HEK293 (cell line): Measurements from ENCODE around the gene TGIF1.
A peak's percentile ranks its signal among the peaks of the same experiment; 100 is the strongest.

Source experiments
- CTCF ChIA-PET: fragments of 350-600 bp; formaldehyde crosslinking; extraction: SDS; loops from one replicate; lab custom pipeline; 2021; ENCODE audit warnings: antibody characterized with exemption; lab: Yijun Ruan, JAX
- POLR2A ChIA-PET: fragments of 300-600 bp; formaldehyde crosslinking; extraction: SDS; loops from one replicate; lab custom pipeline; 2020; ENCODE audit warnings: antibody characterized with exemption, inconsistent platforms; lab: Yijun Ruan, JAX
- H3K27ac ChIP-seq: fragments of 200-500 bp; sonication (Bioruptor generic); 2 replicates; pipeline ENCODE4 v1.5.1; 2014; ENCODE audit warnings: low read depth, low read length, control low read depth, inconsistent platforms; ENCODE audit errors: extremely low read depth
- H3K36me3 ChIP-seq, 2 experiments: fragments of 200-500 bp in 1 of 2; sonication (Bioruptor generic) in 1 of 2; 1 replicate in 1 of 2; 2 replicates in 1 of 2; pipeline ENCODE4 v1.5.1; 2014 to 2017; ENCODE audit warnings: inconsistent platforms in 2 of 2, low read length in 2 of 2; ENCODE audit not compliant: control insufficient read depth in 2 of 2, insufficient read depth in 1 of 2
- H3K4me1 ChIP-seq: fragments of 200-500 bp; sonication (Bioruptor generic); 2 replicates; pipeline ENCODE4 v1.5.1; 2014; ENCODE audit warnings: mild to moderate bottlenecking, low read length, inconsistent platforms; ENCODE audit not compliant: control insufficient read depth, insufficient read depth
- H3K4me3 ChIP-seq: 2 replicates; pipeline ENCODE4 v1.5.1; 2011; ENCODE audit warnings: low read depth, mild to moderate bottlenecking, control low read depth, low read length, moderate library complexity
- H3K9me3 ChIP-seq: fragments of 200-500 bp; sonication (Bioruptor generic); 2 replicates; pipeline ENCODE4 v1.5.1; 2014; ENCODE audit warnings: low read depth, low read length, inconsistent platforms; ENCODE audit not compliant: control insufficient read depth, insufficient read depth
- EGR2 ChIP-seq: fragments of 450-650 bp; formaldehyde crosslinking; IDR thresholded peaks from 2 replicates; pipeline ENCODE4 v1.5.1; 2016; ENCODE audit warnings: low read depth, missing biosample characterization, missing genetic modification characterization
- KLF10 ChIP-seq: fragments of 450-650 bp; IDR thresholded peaks from 2 replicates; pipeline ENCODE4 v1.5.1; 2018; ENCODE audit warnings: missing biosample characterization, mild to moderate bottlenecking, missing genetic modification characterization
- KLF16 ChIP-seq: fragments of 450-650 bp; formaldehyde crosslinking; IDR thresholded peaks from 2 replicates; pipeline ENCODE4 v1.5.1; 2017; ENCODE audit warnings: missing biosample characterization, missing genetic modification characterization
- KLF7 ChIP-seq: fragments of 450-650 bp; formaldehyde crosslinking; IDR thresholded peaks from 2 replicates; pipeline ENCODE4 v1.5.1; 2016; ENCODE audit warnings: missing biosample characterization, missing genetic modification characterization, borderline replicate concordance
- KLF8 ChIP-seq: fragments of 450-650 bp; formaldehyde crosslinking; IDR thresholded peaks from 2 replicates; pipeline ENCODE4 v1.5.1; 2016; ENCODE audit warnings: missing biosample characterization, missing genetic modification characterization
- SETDB1 ChIP-seq: IDR thresholded peaks from one replicate; pipeline ENCODE4 v1.6.1; 2017; ENCODE audit warnings: mild to moderate bottlenecking, low read length, moderate library complexity, mixed read lengths; ENCODE audit not compliant: insufficient read length
- SP7 ChIP-seq: fragments of 450-650 bp; formaldehyde crosslinking; IDR thresholded peaks from 2 replicates; pipeline ENCODE4 v1.5.1; 2016; ENCODE audit warnings: missing biosample characterization, missing genetic modification characterization
- ZBTB7A ChIP-seq: fragments of 450-650 bp; formaldehyde crosslinking; IDR thresholded peaks from 2 replicates; pipeline ENCODE4 v1.5.1; 2016; ENCODE audit warnings: low read depth, missing biosample characterization, missing genetic modification characterization
- ZFP41 ChIP-seq: fragments of 450-650 bp; formaldehyde crosslinking; IDR thresholded peaks from 2 replicates; pipeline ENCODE4 v1.5.1; 2016; ENCODE audit warnings: missing biosample characterization, missing genetic modification characterization, borderline replicate concordance
- ZNF184 ChIP-seq: fragments of 450-650 bp; IDR thresholded peaks from 2 replicates; pipeline ENCODE4 v1.5.1; 2018; ENCODE audit warnings: missing biosample characterization, mild to moderate bottlenecking, missing genetic modification characterization
- ZNF335 ChIP-seq: fragments of 450-650 bp; formaldehyde crosslinking; conservative IDR thresholded peaks from 2 replicates; pipeline ENCODE4 v1.5.1; 2016; ENCODE audit warnings: missing biosample characterization, missing genetic modification characterization
- ZNF626 ChIP-seq: fragments of 450-650 bp; sonication (Bioruptor Pico); formaldehyde crosslinking; IDR thresholded peaks from 2 replicates; pipeline ENCODE4 v1.5.1; 2018; ENCODE audit warnings: missing biosample characterization, missing genetic modification characterization, inconsistent platforms
- ZNF664 ChIP-seq: fragments of 450-650 bp; formaldehyde crosslinking; IDR thresholded peaks from 2 replicates; pipeline ENCODE4 v1.5.1; 2016; ENCODE audit warnings: missing biosample characterization, missing genetic modification characterization
- ZNF677 ChIP-seq: fragments of 450-650 bp; IDR thresholded peaks from 2 replicates; pipeline ENCODE4 v1.5.0; 2018; ENCODE audit warnings: missing biosample characterization, mild to moderate bottlenecking, missing genetic modification characterization, moderate library complexity
- ZSCAN23 ChIP-seq: fragments of 450-650 bp; formaldehyde crosslinking; IDR thresholded peaks from 2 replicates; pipeline ENCODE4 v1.5.1; 2016; ENCODE audit warnings: missing biosample characterization, missing genetic modification characterization
- TF ChIP-seq, protein P1 (sequence below): fragments of 450-650 bp; formaldehyde crosslinking; IDR thresholded peaks from 2 replicates; pipeline ENCODE4 v1.5.1; 2016; ENCODE audit warnings: missing biosample characterization, missing genetic modification characterization
- TF ChIP-seq, protein P2 (sequence below): fragments of 450-650 bp; formaldehyde crosslinking; conservative IDR thresholded peaks from 2 replicates; pipeline ENCODE4 v1.5.1; 2016; ENCODE audit warnings: low read depth, missing biosample characterization, missing genetic modification characterization
- TF ChIP-seq, protein P3 (sequence below): fragments of 450-650 bp; formaldehyde crosslinking; IDR thresholded peaks from 2 replicates; pipeline ENCODE4 v1.5.1; 2017; ENCODE audit warnings: missing biosample characterization, missing genetic modification characterization
- TF ChIP-seq, protein P4 (sequence below): fragments of 450-650 bp; formaldehyde crosslinking; IDR thresholded peaks from 2 replicates; pipeline ENCODE4 v1.5.1; 2016; ENCODE audit warnings: missing biosample characterization, missing genetic modification characterization
- TF ChIP-seq, protein P5 (sequence below): fragments of 450-650 bp; formaldehyde crosslinking; IDR thresholded peaks from 2 replicates; pipeline ENCODE4 v1.5.1; 2016; ENCODE audit warnings: missing biosample characterization, missing genetic modification characterization
- TF ChIP-seq, protein P6 (sequence below): fragments of 450-650 bp; formaldehyde crosslinking; IDR thresholded peaks from 2 replicates; pipeline ENCODE4 v1.5.1; 2017; ENCODE audit warnings: missing biosample characterization, missing genetic modification characterization

TGIF1 gene

DNA sequence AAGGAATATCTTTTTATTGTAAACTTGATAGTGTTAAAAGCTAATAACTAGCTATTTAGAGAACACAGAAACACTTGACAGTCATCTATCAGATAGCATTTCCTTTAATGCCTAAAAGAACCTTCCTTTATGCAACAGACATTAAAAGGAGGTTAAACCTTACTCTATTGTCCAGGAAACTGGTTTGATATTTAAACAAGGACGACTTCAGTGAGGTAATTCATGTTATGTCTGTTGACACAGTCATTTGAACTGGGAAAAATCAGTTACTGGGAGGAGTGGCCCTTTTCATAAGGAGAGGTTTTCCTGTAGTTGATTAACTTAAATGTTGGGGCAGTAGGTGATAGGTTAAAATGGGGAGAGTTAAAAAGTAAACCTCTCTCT lies 6.7 kb downstream of the TGIF1 start:
- CTCF ChIA-PET: interaction anchor here (0.6 to 1.0 kb wide), 3 partner anchors 122 to 131 kb away, joined by 3 read pairs; no protein-coding TSS in a partner anchor

DNA sequence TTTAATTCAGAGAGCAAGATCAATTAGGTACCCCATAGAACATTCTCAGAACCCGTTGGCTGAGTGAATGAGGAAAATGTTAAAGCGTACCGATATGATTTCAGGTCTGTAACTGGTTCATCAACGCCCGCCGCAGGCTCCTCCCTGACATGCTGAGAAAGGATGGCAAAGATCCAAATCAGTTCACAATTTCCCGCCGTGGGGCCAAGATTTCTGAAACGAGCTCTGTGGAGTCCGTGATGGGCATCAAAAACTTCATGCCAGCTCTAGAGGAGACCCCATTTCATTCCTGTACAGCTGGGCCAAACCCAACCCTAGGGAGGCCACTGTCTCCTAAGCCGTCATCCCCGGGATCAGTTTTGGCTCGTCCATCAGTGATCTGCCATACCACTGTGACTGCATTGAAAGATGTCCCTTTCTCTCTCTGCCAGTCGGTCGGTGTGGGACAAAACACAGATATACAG lies 7.3 kb downstream of the TGIF1 start:
- no peak overlapping the region for H3K4me3 ChIP-seq
- peaks cover 14% of the 10 kb centered on the region; the same call in 1 of the 2 replicates for H3K4me1 ChIP-seq
- ChIA-PET CTCF (interaction anchor here (0.6 to 1.0 kb wide), 4 partner anchors 10 to 548 kb away, joined by 3 to 4 read pairs (median 4); no protein-coding TSS in a partner anchor), POLR2A (no interaction called here)
- TF ChIP-seq, protein P1, sequence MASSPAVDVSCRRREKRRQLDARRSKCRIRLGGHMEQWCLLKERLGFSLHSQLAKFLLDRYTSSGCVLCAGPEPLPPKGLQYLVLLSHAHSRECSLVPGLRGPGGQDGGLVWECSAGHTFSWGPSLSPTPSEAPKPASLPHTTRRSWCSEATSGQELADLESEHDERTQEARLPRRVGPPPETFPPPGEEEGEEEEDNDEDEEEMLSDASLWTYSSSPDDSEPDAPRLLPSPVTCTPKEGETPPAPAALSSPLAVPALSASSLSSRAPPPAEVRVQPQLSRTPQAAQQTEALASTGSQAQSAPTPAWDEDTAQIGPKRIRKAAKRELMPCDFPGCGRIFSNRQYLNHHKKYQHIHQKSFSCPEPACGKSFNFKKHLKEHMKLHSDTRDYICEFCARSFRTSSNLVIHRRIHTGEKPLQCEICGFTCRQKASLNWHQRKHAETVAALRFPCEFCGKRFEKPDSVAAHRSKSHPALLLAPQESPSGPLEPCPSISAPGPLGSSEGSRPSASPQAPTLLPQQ (tag by site-specific recombination): no peak
- TF ChIP-seq, protein P2, sequence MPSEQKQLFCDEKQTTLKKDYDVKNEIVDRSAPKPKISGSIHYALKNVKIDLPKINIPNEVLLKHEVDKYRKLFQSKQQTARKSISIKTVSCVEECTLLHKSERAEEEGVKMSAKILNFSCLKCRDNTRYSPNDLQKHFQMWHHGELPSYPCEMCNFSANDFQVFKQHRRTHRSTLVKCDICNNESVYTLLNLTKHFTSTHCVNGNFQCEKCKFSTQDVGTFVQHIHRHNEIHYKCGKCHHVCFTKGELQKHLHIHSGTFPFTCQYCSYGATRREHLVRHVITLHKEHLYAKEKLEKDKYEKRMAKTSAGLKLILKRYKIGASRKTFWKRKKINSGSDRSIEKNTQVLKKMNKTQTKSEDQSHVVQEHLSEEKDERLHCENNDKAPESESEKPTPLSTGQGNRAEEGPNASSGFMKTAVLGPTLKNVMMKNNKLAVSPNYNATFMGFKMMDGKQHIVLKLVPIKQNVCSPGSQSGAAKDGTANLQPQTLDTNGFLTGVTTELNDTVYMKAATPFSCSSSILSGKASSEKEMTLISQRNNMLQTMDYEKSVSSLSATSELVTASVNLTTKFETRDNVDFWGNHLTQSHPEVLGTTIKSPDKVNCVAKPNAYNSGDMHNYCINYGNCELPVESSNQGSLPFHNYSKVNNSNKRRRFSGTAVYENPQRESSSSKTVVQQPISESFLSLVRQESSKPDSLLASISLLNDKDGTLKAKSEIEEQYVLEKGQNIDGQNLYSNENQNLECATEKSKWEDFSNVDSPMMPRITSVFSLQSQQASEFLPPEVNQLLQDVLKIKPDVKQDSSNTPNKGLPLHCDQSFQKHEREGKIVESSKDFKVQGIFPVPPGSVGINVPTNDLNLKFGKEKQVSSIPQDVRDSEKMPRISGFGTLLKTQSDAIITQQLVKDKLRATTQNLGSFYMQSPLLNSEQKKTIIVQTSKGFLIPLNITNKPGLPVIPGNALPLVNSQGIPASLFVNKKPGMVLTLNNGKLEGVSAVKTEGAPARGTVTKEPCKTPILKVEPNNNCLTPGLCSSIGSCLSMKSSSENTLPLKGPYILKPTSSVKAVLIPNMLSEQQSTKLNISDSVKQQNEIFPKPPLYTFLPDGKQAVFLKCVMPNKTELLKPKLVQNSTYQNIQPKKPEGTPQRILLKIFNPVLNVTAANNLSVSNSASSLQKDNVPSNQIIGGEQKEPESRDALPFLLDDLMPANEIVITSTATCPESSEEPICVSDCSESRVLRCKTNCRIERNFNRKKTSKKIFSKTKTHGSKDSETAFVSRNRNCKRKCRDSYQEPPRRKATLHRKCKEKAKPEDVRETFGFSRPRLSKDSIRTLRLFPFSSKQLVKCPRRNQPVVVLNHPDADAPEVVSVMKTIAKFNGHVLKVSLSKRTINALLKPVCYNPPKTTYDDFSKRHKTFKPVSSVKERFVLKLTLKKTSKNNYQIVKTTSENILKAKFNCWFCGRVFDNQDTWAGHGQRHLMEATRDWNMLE (tag by site-specific recombination): no peak
- TF ChIP-seq SETDB1 (no peak), ZNF184 (tag by site-specific recombination) (no peak), KLF10 (tag by site-specific recombination) (no peak), ZNF626 (tag by site-specific recombination) (no peak), KLF16 (no peak), KLF8 (tag by site-specific recombination) (no peak), ZFP41 (tag by site-specific recombination) (no peak), ZNF335 (tag by site-specific recombination) (no peak), ZNF664 (tag by site-specific recombination) (no peak), KLF7 (tag by site-specific recombination) (no peak), ZNF677 (tag by site-specific recombination) (no peak), EGR2 (no peak)
- TF ChIP-seq, protein P3, sequence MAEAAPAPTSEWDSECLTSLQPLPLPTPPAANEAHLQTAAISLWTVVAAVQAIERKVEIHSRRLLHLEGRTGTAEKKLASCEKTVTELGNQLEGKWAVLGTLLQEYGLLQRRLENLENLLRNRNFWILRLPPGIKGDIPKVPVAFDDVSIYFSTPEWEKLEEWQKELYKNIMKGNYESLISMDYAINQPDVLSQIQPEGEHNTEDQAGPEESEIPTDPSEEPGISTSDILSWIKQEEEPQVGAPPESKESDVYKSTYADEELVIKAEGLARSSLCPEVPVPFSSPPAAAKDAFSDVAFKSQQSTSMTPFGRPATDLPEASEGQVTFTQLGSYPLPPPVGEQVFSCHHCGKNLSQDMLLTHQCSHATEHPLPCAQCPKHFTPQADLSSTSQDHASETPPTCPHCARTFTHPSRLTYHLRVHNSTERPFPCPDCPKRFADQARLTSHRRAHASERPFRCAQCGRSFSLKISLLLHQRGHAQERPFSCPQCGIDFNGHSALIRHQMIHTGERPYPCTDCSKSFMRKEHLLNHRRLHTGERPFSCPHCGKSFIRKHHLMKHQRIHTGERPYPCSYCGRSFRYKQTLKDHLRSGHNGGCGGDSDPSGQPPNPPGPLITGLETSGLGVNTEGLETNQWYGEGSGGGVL: no peak
- TF ChIP-seq, protein P4, sequence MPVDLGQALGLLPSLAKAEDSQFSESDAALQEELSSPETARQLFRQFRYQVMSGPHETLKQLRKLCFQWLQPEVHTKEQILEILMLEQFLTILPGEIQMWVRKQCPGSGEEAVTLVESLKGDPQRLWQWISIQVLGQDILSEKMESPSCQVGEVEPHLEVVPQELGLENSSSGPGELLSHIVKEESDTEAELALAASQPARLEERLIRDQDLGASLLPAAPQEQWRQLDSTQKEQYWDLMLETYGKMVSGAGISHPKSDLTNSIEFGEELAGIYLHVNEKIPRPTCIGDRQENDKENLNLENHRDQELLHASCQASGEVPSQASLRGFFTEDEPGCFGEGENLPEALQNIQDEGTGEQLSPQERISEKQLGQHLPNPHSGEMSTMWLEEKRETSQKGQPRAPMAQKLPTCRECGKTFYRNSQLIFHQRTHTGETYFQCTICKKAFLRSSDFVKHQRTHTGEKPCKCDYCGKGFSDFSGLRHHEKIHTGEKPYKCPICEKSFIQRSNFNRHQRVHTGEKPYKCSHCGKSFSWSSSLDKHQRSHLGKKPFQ (tag by site-specific recombination): no peak
- TF ChIP-seq, protein P5, sequence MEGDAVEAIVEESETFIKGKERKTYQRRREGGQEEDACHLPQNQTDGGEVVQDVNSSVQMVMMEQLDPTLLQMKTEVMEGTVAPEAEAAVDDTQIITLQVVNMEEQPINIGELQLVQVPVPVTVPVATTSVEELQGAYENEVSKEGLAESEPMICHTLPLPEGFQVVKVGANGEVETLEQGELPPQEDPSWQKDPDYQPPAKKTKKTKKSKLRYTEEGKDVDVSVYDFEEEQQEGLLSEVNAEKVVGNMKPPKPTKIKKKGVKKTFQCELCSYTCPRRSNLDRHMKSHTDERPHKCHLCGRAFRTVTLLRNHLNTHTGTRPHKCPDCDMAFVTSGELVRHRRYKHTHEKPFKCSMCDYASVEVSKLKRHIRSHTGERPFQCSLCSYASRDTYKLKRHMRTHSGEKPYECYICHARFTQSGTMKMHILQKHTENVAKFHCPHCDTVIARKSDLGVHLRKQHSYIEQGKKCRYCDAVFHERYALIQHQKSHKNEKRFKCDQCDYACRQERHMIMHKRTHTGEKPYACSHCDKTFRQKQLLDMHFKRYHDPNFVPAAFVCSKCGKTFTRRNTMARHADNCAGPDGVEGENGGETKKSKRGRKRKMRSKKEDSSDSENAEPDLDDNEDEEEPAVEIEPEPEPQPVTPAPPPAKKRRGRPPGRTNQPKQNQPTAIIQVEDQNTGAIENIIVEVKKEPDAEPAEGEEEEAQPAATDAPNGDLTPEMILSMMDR (tag by site-specific recombination): no peak
- peaks cover 34% of the 10 kb centered on the region in 2 experiments for H3K36me3 ChIP-seq
- no peaks in the 10 kb centered on the region for H3K9me3 ChIP-seq
- no peak overlapping the region for H3K27ac ChIP-seq

More for the DNA sequence above, 6.7 kb downstream of the TGIF1 start:
- Histone ChIP-seq H3K36me3 (peaks cover 34% of the 10 kb centered on the region in 2 experiments), H3K9me3 (no peaks in the 10 kb centered on the region), H3K4me1 (peaks cover 14% of the 10 kb centered on the region; the same call in 1 of the 2 replicates), H3K27ac (no peak overlapping the region), H3K4me3 (no peak overlapping the region)
- TF ChIP-seq ZBTB7A (tag by site-specific recombination) (no peak), SP7 (tag by site-specific recombination) (no peak), ZFP41 (tag by site-specific recombination) (no peak), ZSCAN23 (tag by site-specific recombination) (no peak)
- TF ChIP-seq, protein P6, sequence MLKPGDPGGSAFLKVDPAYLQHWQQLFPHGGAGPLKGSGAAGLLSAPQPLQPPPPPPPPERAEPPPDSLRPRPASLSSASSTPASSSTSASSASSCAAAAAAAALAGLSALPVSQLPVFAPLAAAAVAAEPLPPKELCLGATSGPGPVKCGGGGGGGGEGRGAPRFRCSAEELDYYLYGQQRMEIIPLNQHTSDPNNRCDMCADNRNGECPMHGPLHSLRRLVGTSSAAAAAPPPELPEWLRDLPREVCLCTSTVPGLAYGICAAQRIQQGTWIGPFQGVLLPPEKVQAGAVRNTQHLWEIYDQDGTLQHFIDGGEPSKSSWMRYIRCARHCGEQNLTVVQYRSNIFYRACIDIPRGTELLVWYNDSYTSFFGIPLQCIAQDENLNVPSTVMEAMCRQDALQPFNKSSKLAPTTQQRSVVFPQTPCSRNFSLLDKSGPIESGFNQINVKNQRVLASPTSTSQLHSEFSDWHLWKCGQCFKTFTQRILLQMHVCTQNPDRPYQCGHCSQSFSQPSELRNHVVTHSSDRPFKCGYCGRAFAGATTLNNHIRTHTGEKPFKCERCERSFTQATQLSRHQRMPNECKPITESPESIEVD (tag by site-specific recombination): peak; percentile 66
- POLR2A ChIA-PET: no interaction called here
